ENCODE measurements around the gene ZNF335.
"Not testable (repeated sequence)": the region's sequence is repeated elsewhere in the genome, so short reads cannot be mapped to it uniquely, and the experiment has no call there.

The ZNF335 gene

DNA sequence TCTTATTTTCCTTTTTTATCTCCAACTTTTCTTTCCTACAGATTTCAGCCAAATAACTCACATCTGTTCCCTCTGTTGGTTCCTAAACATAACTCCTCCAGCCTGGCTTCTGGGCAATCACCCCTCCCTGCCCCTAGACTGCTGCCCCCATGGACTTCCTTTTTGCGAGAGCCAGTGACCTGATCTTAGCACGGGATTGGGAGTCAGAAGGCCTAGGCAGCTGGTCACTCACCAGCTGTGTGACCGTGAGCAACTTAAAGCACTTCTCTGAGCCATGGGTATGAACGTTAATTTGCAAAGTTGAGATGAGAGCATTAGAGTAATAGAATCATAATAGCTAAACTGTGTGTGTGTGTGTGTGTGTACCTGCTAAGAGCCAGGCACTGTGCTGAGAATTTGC lies 32.2 kb upstream of the ZNF335 start:
- peak in 1 of 51 donors; percentile 14 for DNase-seq

DNA sequence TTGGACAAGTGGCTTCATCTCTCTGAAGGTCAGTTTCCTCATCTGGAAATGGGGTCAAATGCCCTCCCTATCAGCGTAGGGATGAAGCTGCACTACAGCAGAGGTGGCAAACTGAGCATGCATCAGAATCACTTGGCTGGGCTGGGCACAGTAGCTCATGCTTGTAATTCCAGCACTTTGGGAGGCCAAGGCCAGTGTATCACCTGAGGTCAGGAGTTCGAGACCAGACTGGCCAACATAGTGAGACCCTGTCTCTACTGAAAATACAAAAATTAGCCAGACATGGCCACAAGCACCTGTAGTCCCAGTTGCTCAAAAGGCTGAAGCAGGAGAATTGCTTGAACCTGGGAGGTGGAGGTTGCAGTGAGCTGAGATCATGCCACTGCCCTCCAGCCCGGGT lies 30.0 kb upstream of the ZNF335 start:
- no peak for DNase-seq

DNA sequence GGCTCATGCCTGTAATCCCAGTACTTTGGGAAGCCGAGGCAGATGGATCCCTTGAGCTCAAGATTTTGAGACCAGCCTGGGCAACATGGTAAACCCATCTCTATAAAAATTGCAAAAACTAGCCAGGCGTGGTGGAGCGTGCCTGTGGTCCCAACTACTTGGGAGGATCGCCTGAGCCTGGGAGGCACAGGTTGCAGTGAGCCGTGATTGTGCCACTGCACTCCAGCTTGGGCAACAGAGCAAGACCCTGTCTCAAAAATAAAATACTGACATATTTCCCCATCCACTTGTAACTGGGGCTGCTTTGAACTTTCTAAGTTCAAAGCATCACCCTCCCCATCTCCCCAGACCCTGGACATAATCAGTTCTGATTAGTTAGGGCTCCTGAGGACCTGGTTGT lies 29.5 kb upstream of the ZNF335 start:
- DNase-seq: no peak

DNA sequence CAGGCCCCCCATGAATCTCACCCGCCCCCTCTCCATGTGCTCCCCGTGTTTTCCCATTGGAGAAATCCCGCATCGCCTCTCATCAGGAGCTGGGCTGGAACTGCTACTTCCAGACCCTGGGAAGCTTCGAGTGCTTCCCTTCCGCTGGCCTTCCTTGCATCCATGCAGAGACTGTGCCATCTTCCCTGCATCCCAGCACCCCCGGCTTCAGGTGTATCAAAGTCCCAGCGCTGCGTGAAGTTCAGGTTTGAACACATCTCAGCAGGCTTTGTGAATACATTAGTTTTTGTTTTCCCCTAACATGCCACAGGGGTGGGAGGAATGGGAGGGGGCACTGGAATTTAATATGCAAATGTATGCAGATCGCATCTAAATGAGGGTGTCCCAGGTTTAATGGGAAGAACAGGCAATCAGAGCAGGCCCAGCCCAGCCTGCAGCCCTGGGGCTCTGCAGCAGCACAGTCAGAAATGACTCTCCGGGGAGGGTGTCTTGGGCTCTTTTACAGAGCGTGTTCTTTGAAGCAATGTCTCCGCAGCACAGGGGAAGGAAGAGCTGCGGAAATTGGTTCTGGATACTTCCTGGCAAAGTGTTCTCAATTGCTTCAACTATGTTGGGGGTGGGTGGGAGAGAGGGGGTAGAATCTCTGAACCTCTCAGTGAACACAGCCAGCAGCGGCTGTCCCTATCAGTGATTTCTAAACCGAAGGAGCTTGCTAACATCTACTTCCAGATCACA lies 28.4 kb upstream of the ZNF335 start:
- peak in 1 of 51 donors; percentile 45 for DNase-seq

DNA sequence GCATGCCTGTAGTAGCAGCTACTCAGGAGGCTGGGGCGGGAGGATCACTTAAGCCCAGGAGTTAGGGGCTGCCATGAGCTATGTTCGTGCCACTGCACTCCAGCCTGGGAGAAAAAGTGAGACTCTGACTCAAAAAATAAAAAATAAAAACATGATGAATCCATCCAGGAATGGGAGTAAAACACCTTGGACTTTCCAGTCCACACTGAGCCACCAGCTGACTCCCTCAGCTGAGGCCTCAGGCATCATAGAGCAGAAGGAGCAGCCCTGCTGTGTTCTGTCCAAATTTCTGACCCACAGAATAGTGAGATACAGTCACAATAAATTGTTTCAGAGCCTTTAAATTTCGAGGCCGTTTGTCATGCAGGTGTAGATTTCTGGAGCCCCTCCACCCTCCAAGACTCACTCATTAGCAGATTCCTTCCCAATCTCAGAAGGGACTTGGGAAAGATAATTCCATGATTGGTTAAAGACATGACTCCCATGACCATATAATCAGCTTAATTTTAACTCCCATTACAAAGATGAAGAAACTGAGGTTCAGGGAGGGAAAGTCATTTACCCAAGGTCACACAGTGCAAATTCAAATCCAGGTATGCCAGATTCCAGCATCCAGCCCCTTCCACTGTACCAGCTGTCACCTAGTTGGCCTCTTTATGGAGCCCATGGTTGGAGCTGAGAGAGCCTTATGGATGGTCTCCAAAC lies 27.7 kb upstream of the ZNF335 start:
- DNase-seq: no peak

DNA sequence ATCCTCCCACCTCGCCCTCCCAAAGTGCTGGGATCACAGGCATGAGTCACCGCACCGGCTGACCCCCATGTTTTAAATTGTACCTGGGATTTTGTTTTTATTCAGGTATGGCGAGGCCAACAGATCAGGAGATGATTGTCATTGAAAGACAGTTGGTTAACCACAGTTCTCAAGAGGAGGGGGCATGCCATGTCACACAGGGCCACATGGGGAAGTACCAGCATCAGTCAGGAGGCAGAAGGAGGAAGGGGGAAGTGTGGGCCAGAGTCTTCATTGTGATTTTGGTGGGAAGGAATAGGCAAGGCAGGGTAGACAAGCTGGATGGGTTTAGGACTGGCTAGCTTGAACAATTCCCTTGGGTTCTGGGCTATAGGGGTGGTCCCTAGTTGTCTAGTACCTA lies 26.8 kb upstream of the ZNF335 start:
- peak in 3 of 51 donors; percentile 4 to 13 (median 9) for DNase-seq

DNA sequence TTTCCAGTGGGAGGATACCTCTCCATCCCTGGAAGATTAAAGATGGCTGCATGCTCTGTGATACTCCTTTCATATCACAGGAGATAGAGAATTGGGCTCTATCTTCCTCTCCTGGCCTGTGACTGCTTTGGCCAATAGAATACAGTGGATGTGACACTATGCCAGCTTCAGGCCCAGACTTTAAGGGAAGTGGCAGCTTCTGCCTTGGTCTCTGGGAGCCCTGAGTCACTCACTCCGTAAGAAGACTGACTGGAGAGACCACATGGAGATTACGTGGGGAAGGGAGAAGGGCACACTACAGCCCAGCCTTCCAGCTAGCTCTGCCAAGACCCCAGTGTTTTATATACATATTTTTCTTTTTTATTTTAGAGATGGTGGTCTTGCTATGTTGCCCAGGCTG lies 26.3 kb upstream of the ZNF335 start:
- no peak for DNase-seq

DNA sequence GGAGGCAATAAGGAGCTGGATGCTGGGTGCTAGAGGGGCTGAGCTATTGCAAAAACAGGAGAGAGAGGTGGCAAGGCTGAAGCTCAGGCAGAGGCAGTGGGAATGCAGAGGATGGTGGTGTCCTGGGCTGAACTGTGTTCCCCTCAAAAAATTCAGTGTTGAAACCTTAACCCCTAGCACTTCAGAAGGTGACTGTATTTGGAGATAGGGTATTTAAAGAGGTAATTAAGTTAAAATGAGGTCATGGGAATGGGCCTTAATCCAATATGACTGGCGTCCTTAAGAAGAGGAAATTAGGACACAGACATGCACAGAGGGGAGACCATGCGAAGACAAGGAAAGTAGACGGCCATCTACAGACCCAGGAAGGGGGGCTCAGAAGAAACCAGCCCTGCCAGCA lies 25.2 kb upstream of the ZNF335 start:
- DNase-seq: no peak

DNA sequence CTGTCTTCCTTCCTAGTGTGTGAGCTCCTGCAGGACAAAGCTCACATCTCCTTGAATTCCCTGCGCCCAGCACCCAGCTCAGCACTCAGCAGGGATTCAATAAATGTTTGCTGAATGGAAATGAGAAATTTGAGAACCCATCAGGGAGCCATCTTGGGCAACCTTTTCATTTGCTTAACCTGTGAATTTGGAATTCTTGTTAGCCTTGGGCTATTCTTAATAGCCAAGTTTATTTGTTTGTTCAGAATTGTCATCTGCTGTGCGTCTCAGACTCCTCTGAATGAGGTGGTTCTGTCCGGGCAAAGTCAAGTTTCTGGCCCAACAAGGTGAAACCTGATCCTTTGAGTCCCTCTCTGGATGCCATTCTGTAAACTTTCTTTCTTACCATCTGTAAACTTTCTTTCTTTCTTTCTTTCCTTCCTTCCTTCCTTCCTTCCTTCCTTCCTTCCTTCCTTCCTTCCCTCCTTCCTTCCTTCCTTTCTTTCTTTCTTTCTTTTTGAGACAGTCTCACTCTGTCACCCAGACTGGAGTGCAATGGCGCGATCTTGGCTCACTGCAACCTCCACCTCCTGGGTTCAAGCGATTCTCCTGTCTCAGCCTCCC lies 23.6 kb upstream of the ZNF335 start:
- not testable (repeated sequence) for DNase-seq

DNA sequence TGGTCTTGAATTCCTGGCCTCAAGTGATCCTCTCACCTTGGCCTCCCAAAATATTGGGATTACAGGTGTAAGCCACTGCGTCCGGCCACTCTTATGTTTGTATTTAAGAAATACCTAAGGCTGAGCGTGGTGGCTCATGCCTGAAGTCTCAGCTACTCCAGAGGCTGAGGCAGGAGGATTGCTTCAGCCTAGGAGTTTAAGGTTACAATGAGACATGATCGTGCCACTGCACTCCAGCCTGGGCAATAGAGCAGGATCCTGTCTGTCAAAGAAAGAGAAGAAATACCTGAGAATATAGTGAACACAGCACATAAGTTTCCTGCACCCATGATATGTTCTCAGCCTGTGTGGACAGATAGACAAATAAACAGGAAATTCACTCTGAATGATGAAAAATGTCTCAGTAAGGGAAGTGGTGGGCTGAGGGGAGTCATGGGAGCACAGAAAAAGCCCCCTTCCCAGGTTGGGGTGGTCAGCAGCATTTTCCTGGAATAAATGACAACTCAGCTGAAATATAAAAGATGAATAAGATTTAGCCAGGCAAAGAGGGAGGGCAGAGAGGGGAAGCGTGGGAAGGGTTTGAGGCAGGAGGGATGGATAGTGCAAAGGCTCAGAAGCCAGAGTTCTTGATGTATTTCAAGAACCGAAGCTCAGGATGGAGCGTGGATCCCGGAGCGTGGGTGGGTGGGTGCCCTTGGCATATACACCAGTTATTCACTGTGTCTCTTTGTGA lies 22.9 kb upstream of the ZNF335 start:
- DNase-seq: no peak

DNA sequence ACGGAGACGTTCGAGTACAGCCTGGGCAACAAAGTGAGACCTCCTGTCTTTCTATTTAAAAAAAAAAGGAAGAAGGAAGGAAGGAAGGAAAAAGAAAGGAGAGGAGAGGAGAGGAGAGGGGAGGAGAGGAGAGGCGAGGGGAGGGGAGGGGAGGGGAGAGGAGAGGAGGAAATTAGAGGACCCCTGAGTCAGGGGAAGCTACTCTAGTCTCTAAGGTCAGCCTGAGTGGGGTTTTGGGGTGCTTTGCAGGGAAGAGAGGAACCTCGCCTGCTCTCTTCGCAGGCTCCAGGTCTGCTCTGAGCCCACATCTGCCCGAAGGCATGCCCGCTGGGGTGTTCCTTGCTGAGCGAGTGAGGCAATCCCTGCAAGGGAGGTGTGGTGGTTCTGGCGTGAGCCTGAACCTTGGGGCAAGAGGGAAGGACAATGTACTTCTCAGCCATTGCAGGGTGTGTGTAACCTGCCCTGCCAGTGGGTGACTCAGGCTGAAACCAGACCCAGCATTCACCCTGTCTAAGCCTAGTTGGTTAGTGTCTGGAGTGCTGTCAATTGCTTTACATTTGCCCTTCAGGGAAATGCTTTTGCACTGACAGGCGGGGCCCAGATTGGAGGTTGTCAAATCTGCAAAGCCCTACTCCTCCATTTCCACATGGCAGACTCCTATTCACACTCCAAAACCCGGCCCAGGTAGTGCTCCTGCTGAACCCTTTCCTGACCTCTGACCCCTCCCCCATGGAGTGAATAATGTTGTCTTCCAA lies 21.4 kb upstream of the ZNF335 start:
- DNase-seq: no peak

DNA sequence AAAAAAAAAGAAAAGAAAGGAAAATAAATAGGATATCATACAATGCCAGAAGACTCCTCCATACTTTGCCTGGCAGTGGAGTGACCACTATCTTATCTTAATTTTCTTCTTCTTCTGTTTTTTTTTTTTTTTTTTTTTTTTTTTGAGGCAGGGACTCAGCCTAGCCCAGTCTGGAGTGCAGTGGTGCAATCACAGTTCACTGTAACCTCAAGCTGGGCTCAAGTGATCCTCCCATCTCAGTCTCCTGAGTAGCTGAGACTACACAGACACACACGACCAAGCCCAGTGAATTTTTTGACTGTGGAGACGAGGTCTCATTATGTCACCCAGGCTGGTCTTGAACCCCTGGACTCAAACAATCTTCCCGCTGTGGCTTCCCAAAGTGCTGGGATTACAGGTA lies 19.6 kb upstream of the ZNF335 start:
- DNase-seq: no peak

DNA sequence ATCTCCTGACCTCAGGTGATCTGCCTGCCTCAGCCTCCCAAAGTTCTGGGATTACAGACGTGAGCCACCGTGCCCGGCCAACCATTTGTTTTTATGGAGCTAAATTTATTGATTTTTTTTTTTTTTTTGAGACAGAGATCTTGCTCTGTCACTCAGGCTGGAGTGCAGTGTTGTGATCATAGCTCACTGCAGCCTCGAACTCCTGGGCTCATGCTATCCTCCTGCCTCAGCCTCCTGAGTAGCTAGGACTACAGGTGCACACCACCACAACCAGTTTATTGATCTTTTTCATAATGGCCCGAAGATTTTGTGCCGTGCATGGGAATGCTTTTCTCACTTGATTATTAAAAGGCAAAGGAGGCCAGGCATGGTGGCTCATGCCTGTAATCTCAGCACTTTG lies 16.8 kb upstream of the ZNF335 start:
- not testable (repeated sequence) for DNase-seq

DNA sequence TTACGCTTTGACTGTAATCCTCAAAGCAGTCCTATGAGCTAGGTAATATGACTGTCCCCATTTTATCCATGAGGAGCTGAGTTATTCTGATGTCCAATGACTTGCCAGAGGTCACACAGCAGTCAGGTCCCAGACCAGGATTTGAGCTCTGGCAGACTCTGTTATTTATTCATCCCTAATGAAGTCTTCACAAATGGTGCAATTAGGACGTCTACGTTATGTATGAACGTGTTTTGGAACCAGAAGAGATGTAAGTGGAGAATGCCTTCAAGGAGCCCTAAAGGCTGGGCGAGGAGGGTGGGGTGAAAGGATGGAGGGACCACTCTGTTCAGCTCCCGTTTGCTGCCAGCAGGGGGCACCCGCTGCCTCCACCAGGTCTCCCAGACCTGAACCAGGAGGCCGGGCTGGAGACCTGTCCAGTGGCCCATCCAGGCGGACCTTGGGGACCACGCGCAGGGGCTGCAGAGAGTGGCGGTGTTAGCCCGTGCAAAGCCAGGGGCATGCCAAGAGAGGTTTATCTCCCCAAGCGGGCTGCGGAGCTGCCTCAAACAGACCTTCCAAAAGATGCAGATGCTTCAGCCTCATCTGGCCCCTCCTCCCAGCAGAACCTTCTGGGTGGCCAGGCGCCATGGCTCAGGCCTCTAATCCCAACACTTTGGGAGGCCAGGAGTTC lies 15.2 kb upstream of the ZNF335 start:
- peak in 39 of 51 donors; percentile 5 to 76 (median 46) for DNase-seq

DNA sequence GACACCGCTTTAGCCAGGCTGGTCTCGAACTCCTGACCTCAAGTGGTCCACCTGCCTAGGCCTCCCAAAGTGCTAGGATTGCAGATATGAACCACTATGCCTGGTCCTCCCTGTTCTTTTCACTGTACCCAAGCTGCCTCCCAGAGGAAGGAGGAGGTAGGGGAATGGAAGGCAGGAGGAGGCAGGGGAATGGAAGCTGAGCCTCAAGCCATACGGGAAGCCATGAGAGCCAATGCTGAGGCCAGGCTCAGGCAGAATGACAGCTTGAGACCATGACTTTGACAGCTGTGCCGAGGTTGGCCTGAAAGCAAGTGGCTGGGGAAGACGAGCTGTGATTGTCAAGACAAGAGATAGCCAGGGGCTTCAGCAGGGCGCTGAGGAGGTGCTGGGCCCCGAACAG lies 13.6 kb upstream of the ZNF335 start:
- no peak for DNase-seq

DNA sequence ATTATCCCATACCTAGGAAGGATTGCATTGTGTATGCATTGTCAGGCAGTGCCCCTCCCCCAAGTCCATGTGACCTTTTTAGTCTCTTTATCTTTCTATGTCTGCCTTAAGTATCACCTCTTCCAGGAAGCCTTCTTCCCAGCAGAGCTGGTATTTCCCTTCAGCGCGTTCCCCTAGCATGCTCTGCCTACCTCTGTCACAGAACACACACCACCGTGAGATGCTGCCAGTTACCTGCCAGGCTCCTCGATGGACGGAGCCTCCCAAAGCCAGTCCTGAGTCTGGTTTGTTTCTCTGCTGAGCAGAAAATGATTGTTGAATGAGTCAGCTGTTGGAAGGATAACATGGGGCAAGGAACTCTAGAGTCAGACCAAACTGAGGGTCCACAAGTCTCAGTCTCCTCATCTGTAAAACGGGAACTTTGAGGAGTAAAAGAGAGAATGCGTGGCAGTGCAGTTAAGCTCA lies 11.3 kb upstream of the ZNF335 start:
- DNase-seq: no peak

DNA sequence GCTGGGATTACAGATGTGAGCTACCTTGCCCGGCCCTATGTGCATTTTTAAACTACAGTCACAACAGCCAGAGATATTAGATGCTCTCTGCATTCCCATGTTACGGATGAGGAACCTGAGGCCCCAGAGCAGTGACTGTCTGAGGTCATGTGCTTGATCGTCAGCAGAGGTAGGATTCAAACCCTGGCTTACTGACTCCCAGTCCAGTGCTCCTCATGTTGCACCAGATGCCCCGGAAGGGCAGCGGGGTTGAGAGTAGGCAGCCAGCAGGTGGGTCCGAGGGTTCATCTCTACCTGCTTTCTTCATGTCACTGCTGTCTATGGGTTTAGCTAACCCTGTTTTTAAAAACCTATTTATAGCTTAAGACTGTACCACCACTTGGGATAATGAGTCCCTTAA lies 9.3 kb upstream of the ZNF335 start:
- no peak for DNase-seq

DNA sequence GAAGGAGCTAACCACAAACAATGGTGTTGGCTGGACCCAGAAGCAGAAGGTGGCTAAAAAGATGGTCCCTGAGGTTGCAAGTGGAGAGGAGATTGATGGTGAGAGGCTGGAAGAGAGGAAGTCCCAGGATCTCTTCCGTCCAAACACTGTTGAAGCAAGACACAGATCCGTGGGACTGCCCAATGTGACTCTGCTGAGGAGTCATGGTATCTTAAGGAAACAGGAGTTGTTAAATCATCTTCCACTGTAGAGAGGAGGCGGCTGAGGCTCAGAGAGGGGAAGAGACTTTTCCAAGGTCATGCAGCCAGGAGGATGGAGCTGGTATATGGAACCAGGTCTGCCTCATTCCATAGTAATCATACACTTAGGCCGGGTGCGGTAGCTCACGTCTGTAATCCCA lies 4.1 kb upstream of the ZNF335 start:
- no peak for DNase-seq

DNA sequence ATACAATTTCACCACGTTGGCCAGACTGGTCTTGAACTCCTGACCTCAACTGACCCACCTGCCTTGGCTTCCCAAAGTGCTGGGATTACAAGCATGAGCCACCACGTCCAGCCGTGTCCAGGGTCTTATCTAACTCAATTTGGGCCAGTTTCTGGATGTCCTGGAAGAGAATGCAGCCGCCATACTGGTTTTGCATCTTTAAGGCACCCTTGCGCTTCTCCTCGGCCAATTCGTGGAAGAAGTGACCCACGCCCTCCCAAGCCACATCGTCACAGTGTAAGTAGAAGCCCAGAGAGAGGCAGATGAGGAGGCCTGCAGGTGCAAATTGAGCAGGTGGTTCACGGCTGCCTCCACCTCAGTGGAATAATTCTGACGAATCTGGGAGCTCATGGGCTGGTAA lies 3.7 kb upstream of the ZNF335 start:
- no peak for DNase-seq

DNA sequence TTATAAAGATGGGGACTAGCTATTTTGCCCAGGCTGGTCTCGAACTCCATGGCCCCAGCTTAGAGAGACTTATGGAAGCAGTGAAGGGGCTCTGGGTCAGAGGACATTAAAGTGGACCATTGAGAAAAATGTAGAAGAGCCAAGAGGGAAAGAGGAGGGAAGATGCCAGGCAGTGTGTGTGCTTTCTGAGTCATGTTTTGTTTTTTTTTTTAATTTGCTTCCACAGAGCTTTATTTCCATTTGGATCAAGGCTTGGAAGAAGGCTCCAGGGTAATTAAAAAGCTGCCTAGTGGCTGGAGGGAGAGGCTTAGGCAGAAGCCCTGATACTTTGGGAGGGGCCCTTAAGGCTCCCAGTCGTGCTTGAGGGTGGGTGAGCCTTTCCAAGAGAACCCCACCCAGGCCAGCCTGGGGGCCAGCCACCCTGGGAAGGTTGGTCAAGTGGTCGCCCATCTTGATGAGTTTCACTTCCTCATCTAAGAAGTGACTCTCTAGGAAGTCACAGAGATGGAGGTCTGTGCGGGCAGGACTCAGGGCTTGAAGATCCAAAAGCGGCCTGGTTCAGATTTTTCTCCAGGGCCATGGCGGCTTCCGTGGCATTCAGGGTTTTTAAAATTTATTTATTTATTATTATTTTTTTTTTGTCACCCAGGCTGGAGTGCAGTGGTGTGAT lies 3.0 kb upstream of the ZNF335 start:
- no peak for DNase-seq

Measured in hypothalamus (tissue), 51 donors.